ENCODE measurements around the gene RIN3.

- no peak for TF ChIP-seq POLR2A (IDR thresholded peaks at IDR 0.05; ENCODE audit: low read depth, low read length)
- TF ChIP-seq CTCF (IDR thresholded peaks at IDR 0.05; ENCODE audit: extremely low read depth in 1 of 2, insufficient read depth in 1 of 2, low read depth in 1 of 2, low read length in 2 of 2): no peak
- no peak for TF ChIP-seq POLR2AphosphoS5 (IDR thresholded peaks at IDR 0.05; ENCODE audit: insufficient read depth, low read depth, low read length)
- no peak for TF ChIP-seq MYC (IDR thresholded peaks at IDR 0.05; ENCODE audit: low read depth, low read length)
- no peak for TF ChIP-seq EZH2 (IDR thresholded peaks at IDR 0.05; ENCODE audit: borderline replicate concordance, low read depth, low read length, severe bottlenecking)
- no peak for TF ChIP-seq JUN (IDR thresholded peaks at IDR 0.05; ENCODE audit: borderline replicate concordance, insufficient read depth, insufficient read length, low read depth)
- no peak for TF ChIP-seq MAX (IDR thresholded peaks at IDR 0.05; ENCODE audit: insufficient read depth, insufficient read length)
- TF ChIP-seq FOS (IDR thresholded peaks at IDR 0.05; ENCODE audit: borderline replicate concordance, insufficient read depth, low read length): no peak
- no peak for TF ChIP-seq GATA2 (IDR thresholded peaks at IDR 0.05; ENCODE audit: insufficient read depth, insufficient read length, low read depth, low read length)
Observed at GRCh38 chr14:92558319-92558718, 44.7 kb downstream of the RIN3 start.
